ENCODE results near the gene KCNE3. TPM values are rescaled to one million over a fixed set of nuclear protein-coding genes. Genes with fewer than 3 reads are reported as not detected.

The KCNE3 gene
- total and polyA plus RNA-seq, 9 of the 15 experiments (the other 6 are each of a cell fraction or from before 2014, with no cell fraction given) = 1.6 to 8.7 (median 6.2) TPM

- Histone ChIP-seq H3K4me2 (ENCODE audit: insufficient read depth, low read length) (no peak overlapping the region), H3K4me1 (replicated peaks in 1 of 2; ENCODE audit: control insufficient read depth in 2 of 2, insufficient read depth in 2 of 2, low read length in 2 of 2) (peaks cover 15 to 18% of the 10 kb centered on the region in 2 experiments; a peak in 4 of 5 replicates), H3K9me1 (ENCODE audit: control insufficient read depth, insufficient read depth, low read length) (peaks cover 4% of the 10 kb centered on the region), H3K9me3 (replicated peaks; ENCODE audit: control insufficient read depth, insufficient read depth, low read depth, low read length) (no peaks in the 10 kb centered on the region), H2AFZ (ENCODE audit: low read depth, low read length) (no peak overlapping the region), H3K79me2 (ENCODE audit: control insufficient read depth, insufficient read depth, low read length) (no peaks in the 10 kb centered on the region), H3K27me3 (ENCODE audit: control insufficient read depth in 2 of 2, insufficient read depth in 2 of 2, low read length in 2 of 2) (no peaks in the 10 kb centered on the region), H3K27ac (ENCODE audit: extremely low read depth, low read depth, low read length) (no peak overlapping the region), H3K36me3 (ENCODE audit: control insufficient read depth, insufficient read depth, low read length) (no peaks in the 10 kb centered on the region), H3K9ac (ENCODE audit: insufficient read depth in 1 of 2, low read depth in 2 of 2, low read length in 2 of 2) (no peak overlapping the region), H4K20me1 (replicated peaks; ENCODE audit: control insufficient read depth, insufficient read depth, low read length) (no peaks in the 10 kb centered on the region), H3K4me3 (no peak overlapping the region)
- CTCF ChIA-PET (ENCODE audit: low intra/inter-chr PET ratio) = no interaction called here
- no TSS peak for BruUV-seq (replicated peaks)
- in situ Hi-C loops (cut with MboI) (no loop called here), intact Hi-C loops (cut with micrococcal nuclease) (no loop called here)
- DNase-seq (ENCODE audit: extremely low read depth in 1 of 4, low spot score in 3 of 4) (no peak), ATAC-seq (no peak), FAIRE-seq (no peak)
- WGBS (ENCODE audit: insufficient coverage, low coverage, missing lambda C conversion rate) = 20% methylated on average over 1 of the region's 1 CpG
- POLR2A ChIA-PET = no interaction called here
- TF ChIP-seq ZNF518B (CRISPR knock-in tag; IDR thresholded peaks at IDR 0.05) (no peak), JUN (IDR thresholded peaks at IDR 0.05; ENCODE audit: borderline replicate concordance, low read depth, low read length) (no peak), JUN (CRISPR knock-in tag; IDR thresholded peaks at IDR 0.05; ENCODE audit: borderline replicate concordance) (no peak), TCF7L2 (IDR thresholded peaks at IDR 0.05; ENCODE audit: low read depth, low read length) (no peak), RAD51 (IDR thresholded peaks at IDR 0.05; ENCODE audit: borderline replicate concordance, low read depth) (no peak), BCL6 (CRISPR knock-in tag; IDR thresholded peaks at IDR 0.05) (no peak), REST (IDR thresholded peaks at IDR 0.05; ENCODE audit: borderline replicate concordance) (no peak), REST (CRISPR knock-in tag; IDR thresholded peaks at IDR 0.05; ENCODE audit: low read depth) (no peak), HDAC2 (IDR thresholded peaks at IDR 0.05) (no peak), GTF2B (IDR thresholded peaks at IDR 0.05; ENCODE audit: extremely low read depth, insufficient read length) (no peak), SP2 (IDR thresholded peaks at IDR 0.05; ENCODE audit: extremely low read depth, low read depth, low read length, poor library complexity, severe bottlenecking) (no peak)
Observed at GRCh38 chr11:74494916-74495315, 27.6 kb upstream of the KCNE3 start.
